Activated CD8-positive, alpha-beta memory T cell treated with anti-CD3 and anti-CD28 coated beads for 48 hours (primary cell): ENCODE results near the gene SCAMP3.
A peak's percentile ranks its signal among the peaks of the same experiment; 100 is the strongest.
"Not testable (repeated sequence)": the region's sequence is repeated elsewhere in the genome, so short reads cannot be mapped to it uniquely, and the experiment has no call there.

Experiments
- DNase-seq, 3 experiments: peaks; one replicate each; pipeline ENCODE4 v3.0.0-alpha.2; 2020; ENCODE audit warnings: low read depth in 2 of 3, low spot score in 2 of 3

The SCAMP3 gene

DNA sequence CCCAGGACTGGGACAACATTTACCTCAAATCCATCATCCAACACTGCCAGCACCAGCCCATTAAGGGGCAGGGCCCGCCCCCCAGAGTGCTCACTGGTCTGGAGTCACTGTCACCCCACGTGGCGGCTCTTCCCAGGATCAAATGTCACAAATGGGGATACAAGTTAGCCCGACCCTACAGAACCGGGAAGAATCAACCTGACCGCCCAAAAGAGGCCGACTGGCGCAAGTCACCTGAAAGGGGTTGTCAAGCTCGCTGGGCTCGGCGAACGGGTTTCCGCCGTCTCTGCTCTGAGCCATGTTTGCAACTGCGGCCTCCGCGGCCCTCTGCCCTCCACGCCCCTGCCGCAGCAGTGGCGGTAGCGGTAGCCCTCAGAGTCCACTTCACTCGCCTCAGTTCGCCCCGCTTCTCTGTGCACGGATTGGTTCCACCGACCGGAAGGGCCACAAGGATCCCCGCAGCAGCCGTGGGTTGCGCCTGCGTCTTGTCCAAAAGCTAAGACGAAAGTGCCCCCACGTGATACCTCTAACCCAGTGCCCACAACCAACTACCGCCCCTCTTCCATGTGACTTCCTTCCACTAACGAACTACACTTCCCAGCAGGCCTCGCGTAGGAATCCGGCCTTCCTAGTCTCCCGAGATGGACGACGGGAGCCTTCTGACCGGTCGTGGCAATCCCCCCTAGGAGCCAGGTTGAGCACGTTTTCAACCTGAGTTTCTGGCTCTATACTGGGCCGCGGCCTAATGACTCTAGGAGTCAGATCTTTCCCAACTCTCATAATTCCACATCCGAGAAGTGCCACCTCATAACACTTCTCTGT, at the start of gene SCAMP3:
Gene SCAMP3 (minus strand): TSS at position 509 of the 822 bp plus-strand sequence. CDS start 209 bp downstream, at position 300.
- peak; percentile 68 to 82 (median 77) for DNase-seq

DNA sequence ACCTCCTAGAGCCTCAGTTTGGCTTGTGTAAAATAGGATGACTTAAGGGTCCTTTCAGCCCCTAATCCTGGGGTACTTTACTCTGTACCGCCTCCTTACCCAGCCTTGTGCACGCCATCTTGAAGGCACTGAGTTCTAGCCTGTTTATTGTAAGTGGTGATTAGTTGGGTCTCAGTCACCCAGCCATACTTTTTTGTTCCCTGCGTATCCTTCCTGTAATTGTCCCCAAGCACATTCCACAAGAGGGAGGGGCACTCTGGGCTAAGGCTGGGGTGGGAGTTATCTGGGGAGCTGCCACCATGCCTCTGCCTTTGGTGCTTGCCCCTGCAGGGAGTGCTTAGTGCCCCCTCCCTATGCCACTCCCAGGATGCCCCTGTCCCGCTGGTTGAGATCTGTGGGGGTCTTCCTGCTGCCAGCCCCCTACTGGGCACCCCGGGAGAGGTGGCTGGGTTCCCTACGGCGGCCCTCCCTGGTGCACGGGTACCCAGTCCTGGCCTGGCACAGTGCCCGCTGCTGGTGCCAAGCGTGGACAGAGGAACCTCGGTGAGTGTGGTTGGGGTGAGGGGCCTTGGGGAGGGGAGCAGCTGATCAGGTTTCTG, 47.4 kb upstream of the SCAMP3 start:
- no peak for DNase-seq

- DNase-seq, result peak; percentile 68 to 94 (median 85)
These were observed 46.6 kb upstream of the SCAMP3 start, which contains the start of gene FDPS for GRCh38 chr1:155308493-155309422. FDPS (plus strand) TSS chr1:155308866; CDS start chr1:155309790, 924 bp downstream.

GRCh38 chr1:155307247-155307740, 45.1 kb upstream of the SCAMP3 start:
- no peak for DNase-seq

DNA sequence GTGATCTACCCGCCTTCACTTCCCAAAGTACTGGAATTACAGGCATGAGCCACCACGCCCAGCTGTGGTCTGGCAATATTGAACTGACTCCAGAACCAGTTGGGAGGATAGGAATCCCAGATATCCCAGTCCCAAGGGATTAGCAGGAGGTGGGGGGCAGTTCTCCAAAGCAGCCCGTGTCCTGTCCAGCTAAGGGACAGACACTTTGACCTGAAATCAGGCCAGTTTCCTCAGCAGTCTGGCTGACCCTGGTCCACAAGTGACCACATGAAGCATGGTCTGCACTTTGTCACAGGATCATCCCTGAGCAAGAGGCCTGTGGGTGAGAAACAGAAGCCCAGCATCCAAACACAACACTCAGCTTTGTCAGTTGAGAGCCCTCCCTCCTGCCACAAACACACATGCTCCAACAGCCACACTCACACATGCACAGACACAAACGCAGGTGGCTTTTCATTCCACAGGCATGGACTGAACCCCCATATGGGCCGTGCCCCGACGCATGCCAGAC, 43.8 kb upstream of the SCAMP3 start:
- no peak for DNase-seq

DNA sequence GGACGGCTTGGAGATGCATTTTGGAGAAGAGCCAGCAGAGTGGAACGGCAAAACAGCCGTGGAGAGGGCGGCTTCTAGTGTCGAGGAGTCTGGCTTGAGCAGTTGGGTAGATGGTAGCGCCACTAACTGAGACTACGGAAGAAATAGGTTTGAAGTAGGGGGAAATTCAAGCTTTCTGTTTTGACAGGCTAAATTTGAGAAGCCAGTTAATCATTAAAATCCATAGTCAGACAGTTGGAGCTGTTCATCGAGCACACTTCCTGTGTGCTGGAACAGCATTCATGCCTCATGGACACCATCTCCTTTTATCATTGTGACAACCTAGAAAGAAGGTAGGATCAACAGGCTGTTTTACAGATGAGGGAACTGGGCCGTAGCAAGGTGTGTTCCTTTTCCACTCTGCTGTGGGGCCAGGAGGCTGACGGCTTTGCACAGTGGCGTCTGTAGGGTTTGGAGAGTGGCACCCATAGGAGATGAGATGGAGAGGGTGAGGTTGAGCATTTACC, 42.5 kb upstream of the SCAMP3 start:
- DNase-seq, result no peak

DNA sequence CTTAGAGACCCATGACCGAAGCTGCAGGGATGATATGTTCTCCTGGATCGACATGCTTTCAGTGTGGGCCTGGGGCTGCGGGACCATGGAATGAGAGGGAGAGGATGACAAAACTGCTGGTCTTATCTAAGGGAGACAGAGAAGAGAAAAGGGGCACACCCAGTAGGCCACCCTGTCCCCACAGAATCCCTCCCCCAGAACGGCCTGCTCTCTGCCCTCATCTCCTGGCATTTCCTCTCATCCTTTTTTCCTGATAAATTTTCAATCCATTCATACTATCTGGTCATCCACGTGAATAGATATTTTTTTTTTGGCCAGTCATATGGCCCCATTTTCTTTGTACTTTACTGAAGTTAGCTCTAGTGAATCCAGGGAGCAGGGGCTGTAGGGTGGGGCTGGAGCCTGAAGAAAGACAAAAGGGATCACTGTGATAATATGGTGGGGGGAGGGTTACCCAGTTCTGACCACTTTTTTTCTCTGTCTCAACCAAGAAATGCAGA, 39.2 kb upstream of the SCAMP3 start, which contains the start of gene PKLR:
Gene PKLR (minus strand): TSS at position 97 of the 500 bp plus-strand sequence. CDS start 43 bp downstream, at position 54.
- no peak for DNase-seq

- no peak for DNase-seq
These were observed 38.6 kb upstream of the SCAMP3 start for GRCh38 chr1:155300553-155301329.

GRCh38 chr1:155300024-155300423, 37.9 kb upstream of the SCAMP3 start:
- DNase-seq, result no peak

GRCh38 chr1:155297384-155297783, 35.2 kb upstream of the SCAMP3 start:
- no peak for DNase-seq

DNA sequence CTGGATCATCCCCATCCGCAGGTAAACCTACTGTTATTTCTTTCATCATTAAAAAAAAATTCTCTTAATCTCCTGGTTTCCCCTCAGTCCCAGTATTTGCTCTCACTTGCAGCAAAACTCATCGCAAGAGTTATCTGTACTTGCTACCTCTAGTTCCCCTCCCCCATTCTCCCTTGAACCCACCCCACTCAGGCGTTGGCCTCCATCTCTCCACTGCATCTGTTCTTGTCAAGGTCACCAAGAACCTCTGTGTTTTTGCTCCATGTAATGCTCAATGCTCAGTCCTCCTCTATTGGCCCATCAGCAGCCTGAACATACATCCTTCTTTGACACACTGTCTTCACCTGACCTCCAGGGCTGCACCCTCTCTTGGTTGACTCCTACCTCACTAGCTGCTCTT, 34.5 kb upstream of the SCAMP3 start:
- DNase-seq, result no peak

DNA sequence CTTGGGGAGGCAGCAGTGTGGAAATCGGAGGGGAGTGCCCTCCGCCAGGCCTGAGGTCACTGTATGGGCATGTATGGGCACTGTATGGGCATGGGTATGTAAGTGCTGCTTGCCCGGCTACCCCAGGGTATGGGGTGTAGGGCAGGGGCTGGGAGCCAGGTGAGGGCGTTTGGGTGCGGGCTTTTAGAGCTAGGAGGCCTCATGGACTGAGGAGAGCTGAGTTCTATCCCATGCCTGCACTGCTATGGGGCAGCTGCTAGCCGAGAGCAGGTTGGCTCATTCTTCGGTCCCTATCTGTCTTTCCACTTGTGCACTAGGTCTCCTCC, 33.7 kb upstream of the SCAMP3 start:
- DNase-seq, result no peak

DNA sequence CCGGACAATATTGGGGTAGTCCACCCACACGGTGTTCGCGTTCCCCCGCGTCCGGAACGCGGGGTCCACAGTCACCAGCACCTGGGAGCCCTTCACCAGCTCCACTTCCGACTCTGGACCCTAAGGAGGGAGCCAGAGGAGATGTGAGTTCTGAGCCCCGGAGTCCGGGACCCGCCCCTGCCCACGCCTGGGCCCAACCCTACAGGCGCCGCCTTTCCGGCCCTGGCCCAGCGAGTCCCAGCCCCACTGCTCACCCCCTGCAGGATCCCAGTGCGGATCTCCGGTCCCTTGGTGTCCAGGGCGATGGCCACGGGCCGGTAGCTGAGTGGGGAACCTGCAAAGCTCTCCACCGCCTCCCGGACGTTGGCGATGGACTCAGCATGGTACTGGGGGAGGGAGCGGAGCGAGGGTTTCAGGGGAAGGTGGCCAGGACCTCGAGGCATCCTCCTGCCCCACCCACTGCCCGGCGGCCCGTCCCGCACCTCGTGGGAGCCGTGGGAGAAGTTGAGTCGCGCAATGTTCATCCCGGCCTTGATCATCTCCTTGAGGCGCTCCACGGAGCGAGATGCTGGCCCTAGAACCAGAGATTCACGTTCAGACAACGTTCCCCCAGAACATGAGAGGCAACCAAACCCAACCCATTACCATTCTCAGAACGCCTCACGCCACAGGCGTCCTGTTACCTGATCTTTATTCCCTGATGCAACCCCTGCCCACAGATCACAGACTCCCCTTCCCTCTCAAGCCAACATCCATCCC, 33.2 kb upstream of the SCAMP3 start:
- DNase-seq, result no peak

DNA sequence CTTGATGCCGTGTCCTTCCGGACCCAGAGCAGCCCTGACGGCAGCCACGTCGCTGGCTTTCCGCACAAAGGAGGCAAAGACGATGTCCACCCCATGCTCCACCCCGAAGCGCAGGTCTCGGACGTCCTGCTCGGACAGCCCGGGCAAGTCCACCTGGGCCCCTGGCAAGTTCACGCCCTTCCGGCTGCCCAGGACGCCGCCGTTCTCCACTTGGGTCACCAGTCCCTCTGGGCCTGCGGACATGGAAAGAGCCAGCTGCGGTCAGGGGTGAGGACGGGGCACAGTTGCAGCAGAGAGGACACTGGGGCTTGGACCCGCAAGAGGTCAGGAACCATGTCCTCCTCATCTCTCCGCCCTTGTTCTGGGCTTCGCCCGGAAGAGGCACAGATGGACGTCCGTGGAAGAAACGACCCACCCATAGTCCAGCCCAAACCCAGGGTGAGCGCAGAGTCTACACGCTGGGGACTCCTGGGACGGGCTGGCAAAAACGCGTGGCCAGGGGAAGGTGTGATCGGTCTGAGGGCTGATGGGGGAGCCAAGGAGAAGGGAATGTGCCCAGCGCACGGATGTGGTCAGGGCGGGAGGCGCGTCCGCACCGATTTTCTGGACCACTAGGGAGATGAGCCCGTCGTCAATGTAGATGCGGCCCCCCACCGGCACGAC, 32.5 kb upstream of the SCAMP3 start:
- DNase-seq, result no peak

- no peak for DNase-seq
These were observed 31.1 kb upstream of the SCAMP3 start for GRCh38 chr1:155293086-155293749.

DNA sequence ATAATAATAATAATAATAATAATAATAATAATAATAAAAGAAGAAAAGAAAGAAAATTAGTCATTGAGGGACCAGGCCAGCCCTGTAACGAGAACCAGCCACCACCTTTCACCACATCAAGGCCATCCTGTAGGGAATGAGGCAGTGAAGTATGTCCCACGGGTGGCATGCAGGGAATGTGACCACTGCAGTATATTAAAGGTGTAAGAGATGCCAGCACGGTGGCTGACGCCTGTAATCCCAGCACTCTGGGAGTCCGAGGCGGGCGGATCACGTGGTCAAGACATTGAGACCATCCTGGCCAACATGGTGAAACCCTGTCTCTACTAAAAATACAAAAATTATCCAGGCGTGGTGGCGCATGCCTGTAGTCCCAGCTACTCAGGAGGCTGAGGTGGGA, 28.8 kb upstream of the SCAMP3 start:
- DNase-seq, result not testable (repeated sequence)

DNA sequence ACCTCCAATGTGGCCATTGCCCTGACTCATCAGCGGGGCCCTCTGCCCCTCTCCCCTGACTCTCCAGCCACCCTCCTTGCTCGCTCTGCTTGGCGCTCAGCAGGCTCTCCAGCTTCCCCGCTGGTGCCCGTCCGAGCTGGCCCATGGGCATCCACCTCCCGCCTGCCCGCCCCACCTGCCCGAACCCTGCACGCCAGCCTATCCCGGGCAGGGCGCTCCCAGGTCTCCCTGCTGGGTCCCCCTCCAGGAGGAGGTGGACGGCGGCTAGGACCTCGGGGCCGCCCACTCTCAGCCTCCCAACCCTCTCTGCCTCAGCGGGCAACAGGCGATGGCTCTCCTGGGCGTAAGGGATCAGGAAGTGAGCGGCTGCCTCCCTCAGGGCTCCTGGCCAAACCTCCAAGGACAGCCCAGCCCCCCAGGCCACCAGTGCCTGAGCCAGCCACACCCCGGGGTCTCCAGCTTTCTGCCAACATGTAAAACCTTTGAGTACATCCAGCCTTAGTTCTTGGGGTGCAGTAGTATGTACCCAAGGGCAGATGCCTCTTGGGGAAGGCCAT, 25.9 kb upstream of the SCAMP3 start:
- DNase-seq, result no peak

DNA sequence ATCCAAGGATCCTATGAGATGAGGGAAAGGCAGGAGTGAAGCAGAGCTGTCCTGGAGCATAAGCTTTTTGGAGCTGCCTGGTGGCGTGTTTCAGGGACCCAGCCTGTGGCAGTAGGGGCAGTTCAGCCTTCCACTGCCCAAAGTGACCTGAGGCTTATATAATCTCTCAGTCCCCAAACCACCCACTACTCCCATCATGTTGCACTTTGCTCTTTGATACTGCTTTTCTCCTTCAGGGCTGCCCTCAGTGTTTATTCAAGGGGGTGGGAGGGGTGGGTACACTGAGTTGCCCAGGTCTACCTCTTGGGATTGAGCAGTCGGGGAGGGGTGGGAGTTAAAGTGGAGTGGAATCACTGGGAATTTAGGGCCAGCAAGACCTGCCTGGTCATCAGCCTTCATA, 24.4 kb upstream of the SCAMP3 start:
- no peak for DNase-seq
